Type B pancreatic cell (in vitro differentiated cells): ENCODE results near the gene SLC41A3. TPM values are rescaled to one million over a fixed set of nuclear protein-coding genes. Genes with fewer than 3 reads are reported as not detected.
A peak's percentile ranks its signal among the peaks of the same experiment; 100 is the strongest.

Experiments
- DNase-seq: peaks from one replicate; pipeline ENCODE4 v3.0.0; 2021; ENCODE audit warnings: mixed read lengths; ENCODE audit not compliant: unreplicated experiment; ENCODE audit errors: extremely low spot score
- H3K27ac Mint-ChIP-seq: 2 replicates; pipeline ENCODE4 v1.8.0; 2021; ENCODE audit warnings: mild to moderate bottlenecking, mixed read lengths
- H3K27me3 Mint-ChIP-seq: 2 replicates; pipeline ENCODE4 v1.8.0; 2021; ENCODE audit warnings: mixed read lengths
- H3K36me3 Mint-ChIP-seq: 2 replicates; pipeline ENCODE4 v1.8.0; 2021; ENCODE audit warnings: mixed read lengths
- H3K4me1 Mint-ChIP-seq: one replicate; pipeline ENCODE4 v1.8.0; 2021; ENCODE audit warnings: mixed read lengths; ENCODE audit not compliant: unreplicated experiment
- H3K4me3 Mint-ChIP-seq: 2 replicates; pipeline ENCODE4 v1.8.0; 2021; ENCODE audit warnings: mild to moderate bottlenecking, mixed read lengths
- H3K9me3 Mint-ChIP-seq: 2 replicates; pipeline ENCODE4 v1.8.0; 2021; ENCODE audit warnings: mixed read lengths
- CTCF ChIP-seq: fragments of 200-600 bp; sonication (generic); conservative IDR thresholded peaks from 2 replicates; pipeline ENCODE4 v1.5.0; 2021; ENCODE audit warnings: antibody characterized with exemption, mild to moderate bottlenecking
- total RNA-seq: library from RNA; stranded (reverse); gene quantifications from 2 replicates; pipeline ENCODE4 v1.2.1, GENCODE V29; 2021; ENCODE audit warnings: low replicate concordance

The SLC41A3 gene
- total RNA-seq, 1 donor from 2014 or later: 56.4 TPM

GRCh38 chr3:126107957-126108675 lies 24.2 kb upstream of the SLC41A3 start:
- Mint-ChIP-seq H3K4me1 (peaks cover 3% of the 10 kb centered on the region), H3K4me3 (no peak overlapping the region), H3K27ac (no peak overlapping the region), H3K9me3 (no peaks in the 10 kb centered on the region), H3K27me3 (no peaks in the 10 kb centered on the region), H3K36me3 (no peaks in the 10 kb centered on the region)
- DNase-seq: peak; percentile 49
- TF ChIP-seq CTCF: no peak

- DNase-seq: peak; percentile 54
- H3K4me3 Mint-ChIP-seq: no peak overlapping the region
- no peaks in the 10 kb centered on the region for H3K36me3 Mint-ChIP-seq
- TF ChIP-seq CTCF: no peak
- no peaks in the 10 kb centered on the region for H3K27me3 Mint-ChIP-seq
- peaks cover 3% of the 10 kb centered on the region for H3K4me1 Mint-ChIP-seq
- no peak overlapping the region for H3K27ac Mint-ChIP-seq
- no peaks in the 10 kb centered on the region for H3K9me3 Mint-ChIP-seq
These were observed 23.4 kb upstream of the SLC41A3 start for GRCh38 chr3:126107203-126107939.

DNA sequence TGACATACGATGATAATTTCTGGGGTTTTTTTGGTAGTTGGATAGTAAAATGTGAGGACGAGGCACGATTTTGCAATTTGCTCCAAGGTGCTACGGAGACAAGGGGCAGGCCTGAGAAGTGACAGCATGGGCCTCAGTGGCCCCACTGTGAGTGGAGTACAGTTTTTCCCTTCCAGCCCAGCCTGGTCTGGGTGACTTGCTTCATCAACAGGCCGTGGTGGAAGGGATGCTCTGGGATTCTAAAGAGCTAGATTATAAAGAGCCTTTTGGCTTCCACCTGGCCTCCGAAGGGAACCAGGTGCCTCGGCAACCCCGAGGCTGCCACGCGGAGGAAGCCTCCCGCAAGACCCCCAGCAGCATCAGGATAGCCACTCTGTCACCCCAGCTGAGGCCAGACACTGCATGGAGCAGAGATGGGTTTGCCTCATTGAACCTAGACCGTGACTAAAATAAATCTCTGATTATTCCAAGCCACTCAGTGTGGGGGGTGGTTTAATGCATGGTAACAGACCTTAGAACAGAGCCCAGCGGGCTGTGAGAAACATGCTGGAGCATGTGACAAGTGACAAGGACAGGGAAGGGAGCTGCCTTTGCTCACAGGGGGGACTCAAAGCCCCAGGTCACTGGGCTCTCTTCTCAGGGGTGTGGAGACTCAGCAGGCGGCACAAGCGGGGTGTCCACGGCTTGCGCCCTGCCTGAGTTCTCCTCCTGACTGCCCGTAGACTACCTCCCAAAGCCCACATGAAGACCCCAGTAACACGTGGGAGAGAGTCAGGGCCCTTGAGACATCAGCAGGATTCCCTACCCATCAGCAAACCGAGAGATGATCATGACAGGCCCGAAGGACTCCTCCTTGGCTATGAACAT lies 22.6 kb upstream of the SLC41A3 start:
- Mint-ChIP-seq H3K27ac (no peak overlapping the region), H3K4me3 (no peak overlapping the region), H3K27me3 (no peaks in the 10 kb centered on the region), H3K36me3 (no peaks in the 10 kb centered on the region), H3K4me1 (peaks cover 3% of the 10 kb centered on the region), H3K9me3 (no peaks in the 10 kb centered on the region)
- TF ChIP-seq CTCF: no peak
- DNase-seq: peak; percentile 51

GRCh38 chr3:126105691-126106187 lies 21.8 kb upstream of the SLC41A3 start:
- TF ChIP-seq CTCF: no peak
- Mint-ChIP-seq H3K4me3 (no peak overlapping the region), H3K27me3 (no peaks in the 10 kb centered on the region), H3K27ac (no peak overlapping the region), H3K4me1 (peaks cover 3% of the 10 kb centered on the region), H3K9me3 (no peaks in the 10 kb centered on the region), H3K36me3 (no peaks in the 10 kb centered on the region)
- peak; percentile 50 for DNase-seq

- H3K9me3 Mint-ChIP-seq: no peaks in the 10 kb centered on the region
- no peaks in the 10 kb centered on the region for H3K27me3 Mint-ChIP-seq
- no peaks in the 10 kb centered on the region for H3K36me3 Mint-ChIP-seq
These were observed 21.1 kb upstream of the SLC41A3 start for GRCh38 chr3:126104742-126105605.

More at GRCh38 chr3:126104742-126105605, 21.1 kb upstream of the SLC41A3 start:
- no peak for TF ChIP-seq CTCF
- H3K4me3 Mint-ChIP-seq: no peak overlapping the region
- DNase-seq: peak; percentile 59
- H3K4me1 Mint-ChIP-seq: peaks cover 8% of the 10 kb centered on the region
- H3K27ac Mint-ChIP-seq: no peak overlapping the region
